Measurements from ENCODE around the gene REPIN1. TPM values are rescaled to one million over a fixed set of nuclear protein-coding genes. Genes with fewer than 3 reads are reported as not detected.

Gene REPIN1
- total RNA-seq, 1 donor from 2014 or later = 262 TPM

- peak; percentile 94 for DNase-seq (ENCODE audit: low read depth)
Measured at GRCh38 chr7:150404805-150405583, 36.4 kb downstream of the REPIN1 start.

- DNase-seq (ENCODE audit: low read depth) = no peak
Measured at GRCh38 chr7:150405584-150406311, 37.1 kb downstream of the REPIN1 start.

GRCh38 chr7:150406312-150406566 lies 37.6 kb downstream of the REPIN1 start:
- DNase-seq (ENCODE audit: low read depth) = no peak

- no peak for DNase-seq (ENCODE audit: low read depth)
Measured at GRCh38 chr7:150406567-150407421, 38.2 kb downstream of the REPIN1 start.

- DNase-seq (ENCODE audit: low read depth) = no peak
Measured at GRCh38 chr7:150407588-150408392, 39.2 kb downstream of the REPIN1 start.

- no peak for DNase-seq (ENCODE audit: low read depth)
Measured at GRCh38 chr7:150408393-150409299, 40.0 kb downstream of the REPIN1 start.

GRCh38 chr7:150409300-150410030 lies 40.8 kb downstream of the REPIN1 start:
- DNase-seq (ENCODE audit: low read depth) = no peak

GRCh38 chr7:150410131-150410530 lies 41.5 kb downstream of the REPIN1 start:
- no peak for DNase-seq (ENCODE audit: low read depth)

GRCh38 chr7:150410680-150411346 lies 42.2 kb downstream of the REPIN1 start:
- DNase-seq (ENCODE audit: low read depth) = no peak

- DNase-seq (ENCODE audit: low read depth) = no peak
Measured at GRCh38 chr7:150411606-150412005, 43.0 kb downstream of the REPIN1 start.

- no peak for DNase-seq (ENCODE audit: low read depth)
Measured at GRCh38 chr7:150412016-150412415, 43.4 kb downstream of the REPIN1 start.

GRCh38 chr7:150412518-150413488 lies 44.2 kb downstream of the REPIN1 start:
- no peak for DNase-seq (ENCODE audit: low read depth)

- no peak for DNase-seq (ENCODE audit: low read depth)
Measured at GRCh38 chr7:150413640-150414081, 45.0 kb downstream of the REPIN1 start.

- no peak for DNase-seq (ENCODE audit: low read depth)
Measured at GRCh38 chr7:150415161-150416153, 46.8 kb downstream of the REPIN1 start.

GRCh38 chr7:150417239-150417638 lies 48.6 kb downstream of the REPIN1 start:
- DNase-seq (ENCODE audit: low read depth) = no peak

- no peak for DNase-seq (ENCODE audit: low read depth)
Measured at GRCh38 chr7:150417863-150418262, 49.2 kb downstream of the REPIN1 start.

Measured in myocyte (in vitro differentiated cells).